Thyroid gland (tissue), 4 donors: ENCODE data around the gene KTN1.

Source experiments
- CTCF ChIP-seq, 6 experiments: fragments of 200-600 bp in 3 of 6; fragments of 450-650 bp in 3 of 6; sonication (generic) in 3 of 6; IDR thresholded peaks; one replicate each; pipeline ENCODE4 v1.5.1; 2016 to 2019; ENCODE audit warnings: antibody characterized with exemption in 6 of 6, mild to moderate bottlenecking in 2 of 6, inconsistent platforms in 1 of 6, moderate library complexity in 1 of 6
- POLR2A ChIP-seq, 2 donors: fragments of 450-650 bp; IDR thresholded peaks; one replicate each; pipeline ENCODE4 v1.6.1; 2017; ENCODE audit warnings: antibody characterized with exemption in 2 of 2, mild to moderate bottlenecking in 2 of 2, moderate library complexity in 1 of 2

- no peak for TF ChIP-seq CTCF (IDR thresholded peaks at IDR 0.05)
- TF ChIP-seq POLR2A (IDR thresholded peaks at IDR 0.05): no peak
Observed at GRCh38 chr14:55697414-55697861, 117.4 kb downstream of the KTN1 start.
